ENCODE results near the gene RHOC.

DNA sequence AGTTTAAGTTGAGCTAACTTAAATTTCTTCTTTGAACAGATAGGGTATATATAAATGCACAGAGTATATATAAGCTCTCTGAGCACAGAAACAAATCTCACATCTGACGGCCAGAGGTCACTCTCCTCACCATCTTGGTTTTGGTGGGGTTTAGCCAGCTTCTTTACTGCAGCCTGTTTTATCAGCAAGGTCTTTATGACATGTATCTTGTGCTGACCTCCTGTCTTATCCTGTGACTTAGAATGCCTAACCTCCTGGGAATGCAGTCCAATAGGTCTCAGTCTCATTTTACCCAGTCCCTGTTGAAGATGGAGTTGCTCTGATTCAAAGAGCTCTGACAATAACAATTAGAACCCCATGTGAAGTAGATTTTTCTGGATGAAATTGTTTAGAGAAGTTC is 34.1 kb downstream of the RHOC start:
- TF ChIP-seq, protein P1, sequence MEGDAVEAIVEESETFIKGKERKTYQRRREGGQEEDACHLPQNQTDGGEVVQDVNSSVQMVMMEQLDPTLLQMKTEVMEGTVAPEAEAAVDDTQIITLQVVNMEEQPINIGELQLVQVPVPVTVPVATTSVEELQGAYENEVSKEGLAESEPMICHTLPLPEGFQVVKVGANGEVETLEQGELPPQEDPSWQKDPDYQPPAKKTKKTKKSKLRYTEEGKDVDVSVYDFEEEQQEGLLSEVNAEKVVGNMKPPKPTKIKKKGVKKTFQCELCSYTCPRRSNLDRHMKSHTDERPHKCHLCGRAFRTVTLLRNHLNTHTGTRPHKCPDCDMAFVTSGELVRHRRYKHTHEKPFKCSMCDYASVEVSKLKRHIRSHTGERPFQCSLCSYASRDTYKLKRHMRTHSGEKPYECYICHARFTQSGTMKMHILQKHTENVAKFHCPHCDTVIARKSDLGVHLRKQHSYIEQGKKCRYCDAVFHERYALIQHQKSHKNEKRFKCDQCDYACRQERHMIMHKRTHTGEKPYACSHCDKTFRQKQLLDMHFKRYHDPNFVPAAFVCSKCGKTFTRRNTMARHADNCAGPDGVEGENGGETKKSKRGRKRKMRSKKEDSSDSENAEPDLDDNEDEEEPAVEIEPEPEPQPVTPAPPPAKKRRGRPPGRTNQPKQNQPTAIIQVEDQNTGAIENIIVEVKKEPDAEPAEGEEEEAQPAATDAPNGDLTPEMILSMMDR (IDR thresholded peaks at IDR 0.05), result no peak
- no peak for TF ChIP-seq POLR2A (IDR thresholded peaks at IDR 0.05)

Measured in Peyer's patch (tissue), 4 donors.